ENCODE measurements around the gene MICALL2. TPM values are rescaled to one million over a fixed set of nuclear protein-coding genes. Genes with fewer than 3 reads are reported as not detected.

MICALL2 gene
- total RNA-seq, 4 donors from 2014 or later = 67.6 to 181 (median 97.0) TPM

DNA sequence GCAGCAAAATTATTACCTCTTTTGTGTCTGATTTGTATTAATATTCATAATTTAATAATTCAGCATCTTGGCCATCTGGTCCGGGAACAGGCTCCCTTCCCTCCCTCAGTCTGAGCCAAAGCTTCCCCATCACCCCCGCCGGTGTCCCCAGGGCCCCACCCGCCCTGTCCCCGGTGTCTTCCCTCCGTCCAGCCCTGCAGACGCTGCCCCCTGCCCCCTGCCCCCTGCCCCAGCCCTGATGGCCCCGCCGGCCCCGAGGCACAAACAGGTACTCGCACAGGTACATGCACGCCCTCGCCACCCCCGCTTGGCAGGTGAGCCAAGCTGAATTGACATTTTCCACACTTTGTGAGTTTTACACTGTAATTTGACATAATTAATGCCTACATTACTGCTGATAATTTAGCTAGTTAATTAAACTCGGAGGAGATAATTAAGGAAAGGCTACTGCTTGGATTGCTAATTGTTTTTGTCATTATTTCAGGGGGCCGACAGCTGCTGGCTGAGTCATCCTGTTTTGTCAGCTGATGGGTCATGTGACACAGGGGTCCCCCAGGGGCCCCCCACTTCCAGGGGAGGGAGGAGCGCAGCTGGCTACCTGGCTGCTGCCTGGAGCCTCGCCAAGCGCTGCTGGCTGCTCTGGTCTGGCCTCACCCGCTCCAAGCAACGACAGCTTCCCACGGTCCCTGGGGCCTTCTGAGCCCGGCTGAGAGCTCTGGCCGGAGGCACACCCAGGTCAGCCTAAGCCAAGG, 36.6 kb downstream of the MICALL2 start:
- TF ChIP-seq EP300 (IDR thresholded peaks at IDR 0.05; ENCODE audit: low read depth) = no peak
- TF ChIP-seq, protein P1, sequence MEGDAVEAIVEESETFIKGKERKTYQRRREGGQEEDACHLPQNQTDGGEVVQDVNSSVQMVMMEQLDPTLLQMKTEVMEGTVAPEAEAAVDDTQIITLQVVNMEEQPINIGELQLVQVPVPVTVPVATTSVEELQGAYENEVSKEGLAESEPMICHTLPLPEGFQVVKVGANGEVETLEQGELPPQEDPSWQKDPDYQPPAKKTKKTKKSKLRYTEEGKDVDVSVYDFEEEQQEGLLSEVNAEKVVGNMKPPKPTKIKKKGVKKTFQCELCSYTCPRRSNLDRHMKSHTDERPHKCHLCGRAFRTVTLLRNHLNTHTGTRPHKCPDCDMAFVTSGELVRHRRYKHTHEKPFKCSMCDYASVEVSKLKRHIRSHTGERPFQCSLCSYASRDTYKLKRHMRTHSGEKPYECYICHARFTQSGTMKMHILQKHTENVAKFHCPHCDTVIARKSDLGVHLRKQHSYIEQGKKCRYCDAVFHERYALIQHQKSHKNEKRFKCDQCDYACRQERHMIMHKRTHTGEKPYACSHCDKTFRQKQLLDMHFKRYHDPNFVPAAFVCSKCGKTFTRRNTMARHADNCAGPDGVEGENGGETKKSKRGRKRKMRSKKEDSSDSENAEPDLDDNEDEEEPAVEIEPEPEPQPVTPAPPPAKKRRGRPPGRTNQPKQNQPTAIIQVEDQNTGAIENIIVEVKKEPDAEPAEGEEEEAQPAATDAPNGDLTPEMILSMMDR (IDR thresholded peaks at IDR 0.05) = no peak
- TF ChIP-seq POLR2AphosphoS5 (IDR thresholded peaks at IDR 0.05) = no peak
- TF ChIP-seq POLR2A (IDR thresholded peaks at IDR 0.05) = no peak
- intact Hi-C loops (cut with DNase I; ENCODE audit: low total_unique reads) (no loop called here), in situ Hi-C loops (cut with MboI; ENCODE audit: low pct_ligation_motif_present in 1 of 4, low pct_unique_long_range_greater_than_20kb in 1 of 4, low sequenced_read_pairs in 3 of 4) (no loop called here)
- H3K4me3 ChIP-seq = no peak overlapping the region
- peaks cover 45% of the 10 kb centered on the region for H3K27me3 ChIP-seq
- 18 to 22% methylated on average over 8 to 24 of the region's 24 CpGs for WGBS, 2 donors (ENCODE audit: low coverage in 1 of 2)
- no peak overlapping the region for H3K27ac ChIP-seq
- H3K9me3 ChIP-seq = no peaks in the 10 kb centered on the region
- DNase-seq = no peak
- no peaks in the 10 kb centered on the region for H3K4me1 ChIP-seq
- no peaks in the 10 kb centered on the region for H3K36me3 ChIP-seq

DNA sequence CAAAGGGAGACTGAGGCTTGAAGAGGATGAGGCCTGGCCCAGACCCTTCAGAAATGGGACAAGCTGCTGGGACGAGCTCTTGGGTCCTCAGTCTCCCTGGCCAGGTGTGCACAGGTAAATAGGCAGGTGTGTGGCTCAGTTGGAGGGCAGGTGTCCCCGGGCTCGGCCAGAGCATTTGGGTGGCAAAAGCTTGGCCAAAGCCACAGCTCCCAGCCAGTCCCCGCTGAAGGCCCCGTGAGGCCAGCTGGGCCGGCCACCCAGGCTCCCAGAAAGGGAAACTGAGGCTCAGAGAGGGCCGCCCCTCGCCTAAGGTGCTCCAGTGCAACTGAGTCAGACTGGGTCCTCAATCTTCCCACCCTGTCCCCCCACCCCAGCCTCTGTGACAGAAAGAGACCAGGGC, 37.3 kb downstream of the MICALL2 start:
- peaks cover 45% of the 10 kb centered on the region for H3K27me3 ChIP-seq
- TF ChIP-seq POLR2AphosphoS5 (IDR thresholded peaks at IDR 0.05) (no peak), POLR2A (IDR thresholded peaks at IDR 0.05) (no peak), EP300 (IDR thresholded peaks at IDR 0.05; ENCODE audit: low read depth) (no peak)
- TF ChIP-seq, protein P1 (IDR thresholded peaks at IDR 0.05) = no peak
- H3K36me3 ChIP-seq = no peaks in the 10 kb centered on the region
- WGBS, 2 donors (ENCODE audit: low coverage in 1 of 2) = 57% methylated on average over 3 of the region's 8 CpGs; no CpG with 5 or more reads in 1 of the 2 donors
- in situ Hi-C loops (cut with MboI; ENCODE audit: low pct_ligation_motif_present in 1 of 4, low pct_unique_long_range_greater_than_20kb in 1 of 4, low sequenced_read_pairs in 3 of 4) = no loop called here
- H3K9me3 ChIP-seq = no peaks in the 10 kb centered on the region
- no peak overlapping the region for H3K4me3 ChIP-seq
- H3K27ac ChIP-seq = no peak overlapping the region
- intact Hi-C loops (cut with DNase I; ENCODE audit: low total_unique reads) = no loop called here
- no peak for DNase-seq
- no peaks in the 10 kb centered on the region for H3K4me1 ChIP-seq

DNA sequence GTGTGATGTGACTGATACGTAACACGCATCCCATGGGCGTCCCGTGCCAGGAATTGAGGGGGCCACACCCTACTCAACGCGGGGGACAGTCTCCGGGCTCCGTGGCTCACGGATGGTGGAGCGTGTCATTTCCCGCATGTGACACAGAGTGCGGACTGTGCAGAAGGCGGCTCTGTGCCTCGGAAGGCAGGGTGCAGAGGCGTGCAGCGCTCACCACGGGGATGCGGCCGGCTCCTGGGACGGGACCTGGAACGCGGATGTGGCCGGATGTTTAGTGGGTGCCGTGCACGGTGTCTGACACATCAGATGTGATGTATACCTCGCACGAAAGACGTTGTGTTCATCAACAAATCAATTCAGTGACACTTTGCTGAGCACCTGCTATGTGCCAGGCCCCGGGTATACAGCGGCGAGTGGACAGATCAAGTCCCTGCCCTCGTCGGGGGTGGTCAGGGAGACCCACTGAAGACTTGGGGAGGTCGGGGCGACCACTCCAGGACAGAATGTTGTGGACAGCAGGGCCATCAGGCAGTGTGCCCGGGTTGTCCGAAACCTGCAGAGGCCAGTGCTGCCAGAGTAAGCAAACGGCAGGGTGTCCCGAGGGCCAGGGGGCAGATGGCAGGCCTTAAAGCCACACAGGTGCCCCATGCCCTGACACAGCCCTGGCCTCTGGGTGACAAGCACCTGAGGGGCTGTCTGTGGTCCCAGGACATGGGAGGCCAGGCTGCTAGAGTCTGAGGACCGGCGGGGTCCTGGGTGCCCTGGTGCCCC, 38.1 kb downstream of the MICALL2 start:
- Histone ChIP-seq H3K9me3 (no peaks in the 10 kb centered on the region), H3K36me3 (no peaks in the 10 kb centered on the region), H3K27me3 (peaks cover 45% of the 10 kb centered on the region), H3K4me3 (no peak overlapping the region), H3K27ac (no peak overlapping the region), H3K4me1 (no peaks in the 10 kb centered on the region)
- intact Hi-C loops (cut with DNase I; ENCODE audit: low total_unique reads) (no loop called here), in situ Hi-C loops (cut with MboI; ENCODE audit: low pct_ligation_motif_present in 1 of 4, low pct_unique_long_range_greater_than_20kb in 1 of 4, low sequenced_read_pairs in 3 of 4) (no loop called here)
- WGBS, 2 donors (ENCODE audit: low coverage in 1 of 2) = 80 to 81% methylated on average over 2 to 40 of the region's 41 CpGs
- DNase-seq = no peak
- TF ChIP-seq POLR2A (IDR thresholded peaks at IDR 0.05) = no peak
- TF ChIP-seq POLR2AphosphoS5 (IDR thresholded peaks at IDR 0.05) = no peak
- TF ChIP-seq EP300 (IDR thresholded peaks at IDR 0.05; ENCODE audit: low read depth) = no peak
- TF ChIP-seq, protein P1 (IDR thresholded peaks at IDR 0.05) = no peak

GRCh38 chr7:1419688-1420087, 39.6 kb downstream of the MICALL2 start:
- Histone ChIP-seq H3K36me3 (no peaks in the 10 kb centered on the region), H3K4me1 (no peaks in the 10 kb centered on the region), H3K27me3 (peaks cover 45% of the 10 kb centered on the region), H3K27ac (no peak overlapping the region), H3K4me3 (no peak overlapping the region), H3K9me3 (no peaks in the 10 kb centered on the region)
- no peak for TF ChIP-seq POLR2AphosphoS5 (IDR thresholded peaks at IDR 0.05)
- TF ChIP-seq POLR2A (IDR thresholded peaks at IDR 0.05) = no peak
- TF ChIP-seq EP300 (IDR thresholded peaks at IDR 0.05; ENCODE audit: low read depth) = no peak
- TF ChIP-seq, protein P1 (IDR thresholded peaks at IDR 0.05) = no peak
- DNase-seq = no peak
- in situ Hi-C loops (cut with MboI; ENCODE audit: low pct_ligation_motif_present in 1 of 4, low pct_unique_long_range_greater_than_20kb in 1 of 4, low sequenced_read_pairs in 3 of 4) (no loop called here), intact Hi-C loops (cut with DNase I; ENCODE audit: low total_unique reads) (loop anchor here (10.0 kb wide), 1 partner anchor 185 kb away; the partner anchor contains the start of gene UNCX)
- WGBS, 2 donors (ENCODE audit: low coverage in 1 of 2) = 71% methylated on average over 7 of the region's 7 CpGs; no CpG with 5 or more reads in 1 of the 2 donors
